GM18526 (cell line): ENCODE measurements around the gene PDIA6.

Source experiments
- POLR2A ChIP-seq: IDR thresholded peaks from 3 replicates; pipeline ENCODE4 v1.6.1; 2011; ENCODE audit not compliant: insufficient read length; ENCODE audit errors: extremely low read depth

Gene PDIA6

GRCh38 chr2:10794876-10795275 lies 17.7 kb downstream of the PDIA6 start:
- no peak for TF ChIP-seq POLR2A

GRCh38 chr2:10793816-10794215 lies 18.8 kb downstream of the PDIA6 start:
- TF ChIP-seq POLR2A = no peak

- TF ChIP-seq POLR2A = no peak
These were observed 19.8 kb downstream of the PDIA6 start for GRCh38 chr2:10792660-10793400.

GRCh38 chr2:10792001-10792634 lies 20.5 kb downstream of the PDIA6 start:
- TF ChIP-seq POLR2A = no peak

GRCh38 chr2:10790228-10790973 lies 22.2 kb downstream of the PDIA6 start:
- TF ChIP-seq POLR2A = no peak

- TF ChIP-seq POLR2A = no peak
These were observed 23.7 kb downstream of the PDIA6 start for GRCh38 chr2:10788855-10789254.

- TF ChIP-seq POLR2A = no peak
These were observed 25.2 kb downstream of the PDIA6 start for GRCh38 chr2:10787176-10787968.

GRCh38 chr2:10786240-10786982 lies 26.2 kb downstream of the PDIA6 start:
- TF ChIP-seq POLR2A = no peak

GRCh38 chr2:10785260-10785659 lies 27.3 kb downstream of the PDIA6 start:
- TF ChIP-seq POLR2A = no peak

- TF ChIP-seq POLR2A = no peak
These were observed 27.9 kb downstream of the PDIA6 start for GRCh38 chr2:10784719-10785118.

- no peak for TF ChIP-seq POLR2A
These were observed 29.2 kb downstream of the PDIA6 start for GRCh38 chr2:10783421-10783820.

- no peak for TF ChIP-seq POLR2A
These were observed 30.8 kb downstream of the PDIA6 start for GRCh38 chr2:10781746-10782145.

- TF ChIP-seq POLR2A = no peak
These were observed 32.1 kb downstream of the PDIA6 start for GRCh38 chr2:10780491-10780820.

- no peak for TF ChIP-seq POLR2A
These were observed 32.7 kb downstream of the PDIA6 start for GRCh38 chr2:10779776-10780490.
